K562 (cell line): ENCODE measurements around the gene USP49. TPM values are rescaled to one million over a fixed set of nuclear protein-coding genes. Genes with fewer than 3 reads are reported as not detected.
A peak's percentile ranks its signal among the peaks of the same experiment; 100 is the strongest.

Source experiments
- ATAC-seq: fragments of 200-7000 bp; cut with Tn5 transposase; 3 replicates; pipeline ENCODE4 v1.9.1; 2020; ENCODE audit warnings: moderate library complexity
- BruUV-seq: library from RNA; stranded (reverse); fragments of 400-500 nt; replicated peaks from 2 replicates; lab custom pipeline; 2021; lab: Mats Ljungman, UMichigan
- CTCF ChIA-PET: fragments of 300-600 bp; formaldehyde crosslinking; extraction: SDS; loops from one replicate; lab custom pipeline; 2021; ENCODE audit warnings: low intra/inter-chr PET ratio; lab: Yijun Ruan, JAX
- POLR2A ChIA-PET: fragments of 300-600, 350-650 bp; sonication (Branson Sonifier 250); formaldehyde crosslinking; extraction: SDS; loops from one replicate; lab custom pipeline; 2021; ENCODE audit warnings: antibody characterized with exemption, inconsistent platforms; lab: Yijun Ruan, JAX
- DNase-seq, 4 experiments: peaks; one replicate each; pipeline versions ENCODE4 v3.0.0 to v3.0.0-alpha.2; 2011 to 2018; ENCODE audit warnings: low spot score in 3 of 4, mixed read lengths in 3 of 4; ENCODE audit errors: extremely low read depth in 1 of 4
- FAIRE-seq: peaks from 2 replicates; lab custom pipeline; 2011; peaks lifted over from hg19 to GRCh38; lab: Jason Lieb, UNC
- H2AFZ ChIP-seq: 2 replicates; pipeline ENCODE4 v1.6.0; 2011; ENCODE audit warnings: low read depth, low read length, control low read depth, inconsistent platforms
- H3K27ac ChIP-seq: fragments of 200-600 bp; 3 replicates; pipeline ENCODE4 v1.8.0; 2011; ENCODE audit warnings: low read depth, mild to moderate bottlenecking, control low read depth, inconsistent platforms, low read length, moderate library complexity, mixed read lengths; ENCODE audit errors: extremely low read depth
- H3K27me3 ChIP-seq, 2 experiments: fragments of 300-600 bp in 1 of 2; 2 replicates in 1 of 2; 3 replicates in 1 of 2; pipeline versions ENCODE4 v1.6.0 to v1.8.0; 2011; ENCODE audit warnings: inconsistent platforms in 2 of 2, low read length in 2 of 2, mild to moderate bottlenecking in 1 of 2, mixed read lengths in 1 of 2, moderate library complexity in 1 of 2; ENCODE audit not compliant: control insufficient read depth in 2 of 2, insufficient read depth in 2 of 2
- H3K36me3 ChIP-seq: fragments of 300-600 bp; 3 replicates; pipeline ENCODE4 v1.8.0; 2011; ENCODE audit warnings: mild to moderate bottlenecking, low read length, inconsistent platforms; ENCODE audit not compliant: control insufficient read depth, insufficient read depth
- H3K4me1 ChIP-seq, 2 experiments: fragments of 200-600 bp in 1 of 2; replicated peaks in 1 of 2; 2 replicates in 1 of 2; 3 replicates in 1 of 2; pipeline versions ENCODE4 v1.5.1 to v1.8.0; 2011; ENCODE audit warnings: inconsistent platforms in 2 of 2, low read length in 2 of 2, mild to moderate bottlenecking in 1 of 2, mixed read lengths in 1 of 2, moderate library complexity in 1 of 2; ENCODE audit not compliant: control insufficient read depth in 2 of 2, insufficient read depth in 2 of 2
- H3K4me2 ChIP-seq: 2 replicates; pipeline ENCODE4 v1.6.1; 2011; ENCODE audit warnings: low read length, control low read depth, inconsistent platforms, mixed read lengths; ENCODE audit not compliant: insufficient read depth
- H3K4me3 ChIP-seq: fragments of 200-600 bp; sonication (generic), shearing (Covaris generic); 2 replicates; pipeline ENCODE4 v1.5.1; 2016; ENCODE audit warnings: control low read depth, inconsistent platforms
- H3K79me2 ChIP-seq: fragments of 200-600 bp; 3 replicates; pipeline ENCODE4 v1.8.0; 2011; ENCODE audit warnings: low read length, inconsistent platforms; ENCODE audit not compliant: control insufficient read depth, insufficient read depth
- H3K9ac ChIP-seq, 2 experiments: 2 replicates each; pipeline versions ENCODE4 v1.6.0 to v1.6.1; 2011; ENCODE audit warnings: low read depth in 2 of 2, low read length in 2 of 2, control low read depth in 1 of 2, inconsistent platforms in 1 of 2, mild to moderate bottlenecking in 1 of 2, mixed read lengths in 1 of 2; ENCODE audit not compliant: insufficient read depth in 1 of 2
- H3K9me1 ChIP-seq: one replicate; pipeline ENCODE4 v1.6.0; 2011; ENCODE audit warnings: inconsistent platforms, mild to moderate bottlenecking, low read length, moderate library complexity; ENCODE audit not compliant: control insufficient read depth, insufficient read depth
- H3K9me3 ChIP-seq: replicated peaks from 2 replicates; pipeline ENCODE4 v1.5.1; 2011; ENCODE audit warnings: low read depth, low read length, inconsistent platforms; ENCODE audit not compliant: control insufficient read depth, insufficient read depth
- H4K20me1 ChIP-seq: replicated peaks from 2 replicates; pipeline ENCODE4 v1.6.1; 2011; ENCODE audit warnings: low read length, inconsistent platforms, mixed read lengths; ENCODE audit not compliant: control insufficient read depth, insufficient read depth
- ARID1B ChIP-seq: fragments of 450-650 bp; IDR thresholded peaks from 2 replicates; pipeline ENCODE4 v1.6.1; 2016; ENCODE audit warnings: antibody characterized with exemption, mild to moderate bottlenecking, inconsistent platforms
- CBFA2T2 ChIP-seq: fragments of 450-650 bp; conservative IDR thresholded peaks from 2 replicates; pipeline ENCODE4 v1.6.1; 2017; ENCODE audit warnings: mild to moderate bottlenecking
- CBFA2T3 ChIP-seq: fragments of 450-650 bp; IDR thresholded peaks from 2 replicates; pipeline ENCODE4 v1.6.1; 2017
- EP400 ChIP-seq: fragments of 450-650 bp; IDR thresholded peaks from 2 replicates; pipeline ENCODE4 v1.6.1; 2017; ENCODE audit warnings: antibody characterized with exemption, mild to moderate bottlenecking, moderate library complexity
- HDAC2 ChIP-seq: fragments of 450-650 bp; IDR thresholded peaks from 2 replicates; pipeline ENCODE4 v1.6.1; 2016; ENCODE audit warnings: mild to moderate bottlenecking
- IRF9 ChIP-seq: fragments of 450-650 bp; IDR thresholded peaks from 2 replicates; pipeline ENCODE4 v1.6.1; 2016; ENCODE audit warnings: missing biosample characterization, missing genetic modification characterization
- JUND ChIP-seq, 2 experiments: IDR thresholded peaks; 2 replicates in 1 of 2; 3 replicates in 1 of 2; pipeline ENCODE4 v1.6.1; 2011; ENCODE audit warnings: borderline replicate concordance in 2 of 2, low read depth in 2 of 2, low read length in 2 of 2, improper control_type of control experiment in 1 of 2, missing biosample characterization in 1 of 2, missing genetic modification characterization in 1 of 2, missing genetic modification reagents in 1 of 2
- MXI1 ChIP-seq: IDR thresholded peaks from 2 replicates; pipeline ENCODE4 v1.6.1; 2011; ENCODE audit warnings: low read depth, mild to moderate bottlenecking, improper control_type of control experiment, low read length
- POLR2AphosphoS5 ChIP-seq: IDR thresholded peaks from 2 replicates; pipeline ENCODE4 v1.6.1; 2011; ENCODE audit warnings: mild to moderate bottlenecking, low read depth, low read length, moderate library complexity; ENCODE audit not compliant: control insufficient read depth, insufficient read depth
- POLR2B ChIP-seq: fragments of 450-650 bp; IDR thresholded peaks from 2 replicates; pipeline ENCODE4 v1.6.1; 2018; ENCODE audit warnings: low read depth; ENCODE audit not compliant: partially characterized antibody
- PRPF4 ChIP-seq: fragments of 200-400 bp; formaldehyde crosslinking; IDR thresholded peaks from one replicate; pipeline ENCODE4 v1.6.1; 2017; ENCODE audit warnings: low read length, low read depth, mild to moderate bottlenecking; ENCODE audit not compliant: insufficient read depth, poor library complexity, severe bottlenecking
- TAL1 ChIP-seq: fragments of 450-650 bp; IDR thresholded peaks from 2 replicates; pipeline ENCODE4 v1.6.1; 2016; ENCODE audit warnings: mild to moderate bottlenecking
- WGBS: fragments of 100-300 bp; shearing (Covaris generic); methylation state at CpG from one replicate; pipeline ENCODE4 v1.1.6; 2016; ENCODE audit warnings: low coverage, mixed read lengths; ENCODE audit not compliant: insufficient coverage; ENCODE audit errors: missing lambda C conversion rate; 5-methylcytosine and 5-hydroxymethylcytosine counted together
- in situ Hi-C: fragments of 300-500 bp; cut with MboI; formaldehyde crosslinking; loops from 4 replicates; pipeline ENCODE4 v1.15.0; 2018; ENCODE audit warnings: inconsistent platforms, mixed read lengths
- intact Hi-C: fragments of 100-400 bp; cut with micrococcal nuclease; formaldehyde crosslinking; loops from 2 replicates; pipeline ENCODE4 v1.14.2; 2022
- polyA plus RNA-seq, 8 experiments: library from polyadenylated mRNA; depleted of rRNA in 4 of 8; stranded (reverse) in 5 of 8; unstranded in 3 of 8; fragments of >200 nt; fragmentation: Nextera tagmentation in 2 of 8; fragmentation: Illumina TruSeq in 1 of 8; extraction: Ambion mirVana in 2 of 8; extraction: Trizol in 1 of 8; gene quantifications; 2 replicates each; pipeline versions ENCODE4 v1.2.1 to v1.2.3, GENCODE V29; 2011 to 2014; ENCODE audit warnings: inconsistent platforms in 1 of 8, missing spikeins in 1 of 8
- total RNA-seq, 7 experiments: library from RNA; depleted of rRNA in 6 of 7; stranded (reverse); fragments of >200 nt in 6 of 7; fragmentation: Illumina TruSeq in 2 of 7; extraction: Trizol in 2 of 7; gene quantifications; 2 replicates each; pipeline versions ENCODE4 v1.2.1 to v1.2.3, GENCODE V29; 2011 to 2021; ENCODE audit warnings: low replicate concordance in 1 of 7
- TF ChIP-seq, protein P1 (sequence below): sonication (generic); formaldehyde crosslinking; IDR thresholded peaks from 2 replicates; pipeline ENCODE4 v1.8.0; 2022; ENCODE audit warnings: mild to moderate bottlenecking, missing genetic modification reagents
- TF ChIP-seq, protein P2 (sequence below): fragments of 450-650 bp; IDR thresholded peaks from 2 replicates; pipeline ENCODE4 v1.7.0; 2016; ENCODE audit warnings: borderline replicate concordance

USP49 gene
- total and polyA plus RNA-seq, 9 of the 15 experiments (the other 6 are each of a cell fraction or from before 2014, with no cell fraction given): 1.0 to 9.9 (median 6.5) TPM

DNA sequence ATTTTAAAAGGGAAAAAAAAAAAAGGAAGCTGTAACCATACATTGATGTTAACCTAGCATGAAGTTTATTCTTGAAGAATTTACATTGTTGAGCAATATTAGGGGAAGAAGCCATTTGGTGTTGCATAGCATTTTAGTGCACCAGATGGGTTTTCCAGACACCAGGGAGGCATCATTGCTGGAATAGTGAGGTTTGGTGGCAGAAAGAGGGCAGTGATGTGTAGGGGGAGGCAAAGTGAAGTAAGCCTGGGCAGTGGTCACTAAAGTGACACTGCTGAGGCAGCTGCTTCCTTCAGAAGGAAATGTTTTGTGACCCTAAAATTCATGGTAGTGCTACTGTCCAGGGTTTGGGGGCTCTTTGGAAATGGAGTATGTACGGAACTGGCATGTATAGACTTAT lies 105.1 kb downstream of the USP49 start (continued):
- peak; percentile 51; the same call in 1 of the 2 replicates for TF ChIP-seq POLR2AphosphoS5
- TF ChIP-seq POLR2B: peak; percentile 20
- no peak for TF ChIP-seq JUND (IDR thresholded peaks at IDR 0.05; ENCODE audit: borderline replicate concordance, low read depth, low read length)
- TF ChIP-seq JUND (tag; IDR thresholded peaks at IDR 0.05; ENCODE audit: borderline replicate concordance, low read depth, low read length): no peak
- 0 out of 2 replicates have a peak, but pooled peaks have one; percentile 28 for TF ChIP-seq IRF9 (tag)
- TF ChIP-seq PRPF4: no peak

GRCh38 chr6:41789390-41789724 lies 105.8 kb downstream of the USP49 start:
- peaks cover 46% of the 10 kb centered on the region for H3K36me3 ChIP-seq
- TF ChIP-seq EP400 (no peak), MXI1 (no peak), ARID1B (peak; percentile 50; the same call in 1 of the 2 replicates), TAL1 (peak; percentile 66), CBFA2T3 (peak; percentile 83), HDAC2 (0 out of 2 replicates have a peak, but pooled peaks have one; percentile 33), CBFA2T2 (peak; percentile 68)
- TF ChIP-seq, protein P1, sequence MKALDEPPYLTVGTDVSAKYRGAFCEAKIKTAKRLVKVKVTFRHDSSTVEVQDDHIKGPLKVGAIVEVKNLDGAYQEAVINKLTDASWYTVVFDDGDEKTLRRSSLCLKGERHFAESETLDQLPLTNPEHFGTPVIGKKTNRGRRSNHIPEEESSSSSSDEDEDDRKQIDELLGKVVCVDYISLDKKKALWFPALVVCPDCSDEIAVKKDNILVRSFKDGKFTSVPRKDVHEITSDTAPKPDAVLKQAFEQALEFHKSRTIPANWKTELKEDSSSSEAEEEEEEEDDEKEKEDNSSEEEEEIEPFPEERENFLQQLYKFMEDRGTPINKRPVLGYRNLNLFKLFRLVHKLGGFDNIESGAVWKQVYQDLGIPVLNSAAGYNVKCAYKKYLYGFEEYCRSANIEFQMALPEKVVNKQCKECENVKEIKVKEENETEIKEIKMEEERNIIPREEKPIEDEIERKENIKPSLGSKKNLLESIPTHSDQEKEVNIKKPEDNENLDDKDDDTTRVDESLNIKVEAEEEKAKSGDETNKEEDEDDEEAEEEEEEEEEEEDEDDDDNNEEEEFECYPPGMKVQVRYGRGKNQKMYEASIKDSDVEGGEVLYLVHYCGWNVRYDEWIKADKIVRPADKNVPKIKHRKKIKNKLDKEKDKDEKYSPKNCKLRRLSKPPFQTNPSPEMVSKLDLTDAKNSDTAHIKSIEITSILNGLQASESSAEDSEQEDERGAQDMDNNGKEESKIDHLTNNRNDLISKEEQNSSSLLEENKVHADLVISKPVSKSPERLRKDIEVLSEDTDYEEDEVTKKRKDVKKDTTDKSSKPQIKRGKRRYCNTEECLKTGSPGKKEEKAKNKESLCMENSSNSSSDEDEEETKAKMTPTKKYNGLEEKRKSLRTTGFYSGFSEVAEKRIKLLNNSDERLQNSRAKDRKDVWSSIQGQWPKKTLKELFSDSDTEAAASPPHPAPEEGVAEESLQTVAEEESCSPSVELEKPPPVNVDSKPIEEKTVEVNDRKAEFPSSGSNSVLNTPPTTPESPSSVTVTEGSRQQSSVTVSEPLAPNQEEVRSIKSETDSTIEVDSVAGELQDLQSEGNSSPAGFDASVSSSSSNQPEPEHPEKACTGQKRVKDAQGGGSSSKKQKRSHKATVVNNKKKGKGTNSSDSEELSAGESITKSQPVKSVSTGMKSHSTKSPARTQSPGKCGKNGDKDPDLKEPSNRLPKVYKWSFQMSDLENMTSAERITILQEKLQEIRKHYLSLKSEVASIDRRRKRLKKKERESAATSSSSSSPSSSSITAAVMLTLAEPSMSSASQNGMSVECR: 0 out of 2 replicates have a peak, but pooled peaks have one; percentile 4
- TF ChIP-seq, protein P2, sequence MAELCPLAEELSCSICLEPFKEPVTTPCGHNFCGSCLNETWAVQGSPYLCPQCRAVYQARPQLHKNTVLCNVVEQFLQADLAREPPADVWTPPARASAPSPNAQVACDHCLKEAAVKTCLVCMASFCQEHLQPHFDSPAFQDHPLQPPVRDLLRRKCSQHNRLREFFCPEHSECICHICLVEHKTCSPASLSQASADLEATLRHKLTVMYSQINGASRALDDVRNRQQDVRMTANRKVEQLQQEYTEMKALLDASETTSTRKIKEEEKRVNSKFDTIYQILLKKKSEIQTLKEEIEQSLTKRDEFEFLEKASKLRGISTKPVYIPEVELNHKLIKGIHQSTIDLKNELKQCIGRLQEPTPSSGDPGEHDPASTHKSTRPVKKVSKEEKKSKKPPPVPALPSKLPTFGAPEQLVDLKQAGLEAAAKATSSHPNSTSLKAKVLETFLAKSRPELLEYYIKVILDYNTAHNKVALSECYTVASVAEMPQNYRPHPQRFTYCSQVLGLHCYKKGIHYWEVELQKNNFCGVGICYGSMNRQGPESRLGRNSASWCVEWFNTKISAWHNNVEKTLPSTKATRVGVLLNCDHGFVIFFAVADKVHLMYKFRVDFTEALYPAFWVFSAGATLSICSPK: no peak

More at GRCh38 chr6:41789390-41789724, 105.8 kb downstream of the USP49 start:
- no peak overlapping the region for H2AFZ ChIP-seq
- TSS peak; percentile 58 for BruUV-seq
- 23% methylated on average over 3 of the region's 3 CpGs for WGBS
- intact Hi-C loops (loop anchor here (5.0 kb wide), 1 partner anchor 58 kb away; no protein-coding TSS in a partner anchor), in situ Hi-C loops (loop anchor here (5.0 to 10.0 kb wide), 3 partner anchors 118 to 435 kb away; no protein-coding TSS in a partner anchor)
- peaks cover 48% of the 10 kb centered on the region for H3K79me2 ChIP-seq
- H3K27ac ChIP-seq: peak overlapping the region; percentile 46
- H3K27me3 ChIP-seq: no peaks in the 10 kb centered on the region
- DNase-seq (peak in 1 of 4 experiments; percentile 36), ATAC-seq (no peak), FAIRE-seq (peak; percentile 54)
- CTCF ChIA-PET: no interaction called here
- peak overlapping the region; percentile 84 for H3K4me2 ChIP-seq
- H3K4me3 ChIP-seq: peak overlapping the region; percentile 87
- H3K9ac ChIP-seq: peak overlapping the region; percentile 67 to 88; a peak in 3 of 4 replicates
- H3K4me1 ChIP-seq: peaks cover 30% of the 10 kb centered on the region in 2 experiments
- no peaks in the 10 kb centered on the region for H3K9me1 ChIP-seq
- H3K9me3 ChIP-seq: no peaks in the 10 kb centered on the region
- peaks cover 5% of the 10 kb centered on the region; the same call in 1 of the 2 replicates for H4K20me1 ChIP-seq
- POLR2A ChIA-PET: interaction anchor here (0.6 to 7.1 kb wide), 4 partner anchors 11 to 259 kb away, joined by 3 to 37 read pairs (median 3); no protein-coding TSS in a partner anchor
